PFSK-1 (cell line): ENCODE results near the gene GATA2.

Experiments used
- FOXP2 ChIP-seq: optimal IDR thresholded peaks from 2 replicates; pipeline ENCODE3; 2011; ENCODE audit warnings: borderline replicate concordance, control low read depth, inconsistent platforms; ENCODE audit not compliant: insufficient read depth; ENCODE audit errors: extremely low read length, extremely low read depth
- POLR2AphosphoS5 ChIP-seq: IDR thresholded peaks from 2 replicates; pipeline ENCODE4 v1.6.1; 2012; ENCODE audit warnings: low read depth, mild to moderate bottlenecking, control low read depth, low read length, moderate library complexity
- REST ChIP-seq, 2 experiments: IDR thresholded peaks; 2 replicates each; pipeline versions ENCODE4 v1.6.1 to v1.8.0; 2011 to 2012; ENCODE audit warnings: low read depth in 2 of 2, low read length in 2 of 2, control low read depth in 1 of 2, inconsistent platforms in 1 of 2, mild to moderate bottlenecking in 1 of 2, moderate library complexity in 1 of 2; ENCODE audit not compliant: insufficient read depth in 1 of 2
- SIN3A ChIP-seq: IDR thresholded peaks from 2 replicates; pipeline ENCODE4 v1.6.1; 2012; ENCODE audit warnings: mild to moderate bottlenecking, low read length, moderate library complexity, borderline replicate concordance; ENCODE audit not compliant: insufficient read depth
- TAF1 ChIP-seq: IDR thresholded peaks from 2 replicates; pipeline ENCODE4 v1.6.1; 2012; ENCODE audit warnings: low read length, control low read depth, borderline replicate concordance; ENCODE audit not compliant: insufficient read depth

GATA2 gene

DNA sequence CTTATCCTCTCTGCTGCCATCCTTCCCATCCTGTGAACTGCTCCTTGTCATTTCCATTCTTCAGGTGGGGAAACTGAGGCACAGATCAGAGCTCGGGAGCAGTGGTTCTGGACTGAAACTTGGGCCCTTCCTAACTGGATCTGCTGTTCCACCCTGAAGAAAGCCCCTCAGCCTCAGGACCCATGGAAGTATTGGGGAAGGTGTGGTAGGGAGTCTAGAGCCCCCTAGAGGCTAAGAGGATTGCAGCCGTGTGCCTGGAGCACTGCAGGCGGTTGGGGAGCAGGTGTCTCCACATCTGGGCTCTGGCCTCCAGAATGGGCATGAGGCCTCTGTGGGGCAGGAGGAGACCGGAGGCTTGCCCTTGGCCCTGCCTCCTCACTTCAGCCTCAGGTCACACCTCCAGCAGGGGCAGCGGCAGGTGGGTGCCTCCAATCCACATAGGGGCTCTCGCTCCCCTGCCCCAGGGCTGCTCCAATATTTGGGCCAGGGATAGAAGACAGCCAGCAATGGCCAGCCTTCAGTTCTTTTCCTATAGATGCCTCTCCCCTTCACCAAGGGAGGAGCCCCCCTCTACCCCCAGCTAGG is 54.4 kb downstream of the GATA2 start:
- TF ChIP-seq REST (IDR thresholded peaks at IDR 0.05; ENCODE audit: insufficient read depth in 1 of 2, low read depth in 2 of 2, low read length in 2 of 2) (no peak), SIN3A (no peak), POLR2AphosphoS5 (no peak), FOXP2 (no peak), TAF1 (no peak)

DNA sequence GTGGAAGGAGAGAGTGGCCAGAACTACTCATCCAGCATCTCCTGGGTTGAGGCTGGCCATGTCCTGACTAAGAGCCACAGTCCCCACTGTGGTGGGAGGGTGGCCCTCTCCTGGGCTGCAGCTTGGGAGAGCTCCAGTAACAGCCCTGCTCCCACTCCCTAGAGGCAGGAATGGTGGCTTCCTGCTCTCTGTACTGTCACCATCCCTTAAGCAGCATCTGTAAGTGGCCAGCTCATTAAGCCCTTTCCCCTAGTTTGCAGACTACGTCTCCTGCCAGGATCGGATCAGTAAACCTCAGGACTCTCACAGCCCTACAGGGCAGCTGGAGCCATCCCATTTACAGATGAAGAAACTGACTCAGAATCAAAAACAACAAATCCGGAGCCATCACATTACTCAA is 56.8 kb downstream of the GATA2 start:
- TF ChIP-seq TAF1, result no peak
- TF ChIP-seq SIN3A, result no peak
- TF ChIP-seq REST (IDR thresholded peaks at IDR 0.05; ENCODE audit: insufficient read depth in 1 of 2, low read depth in 2 of 2, low read length in 2 of 2), result no peak
- TF ChIP-seq FOXP2, result no peak
- TF ChIP-seq POLR2AphosphoS5, result no peak

- no peak for TF ChIP-seq POLR2AphosphoS5
These were observed 57.4 kb downstream of the GATA2 start for GRCh38 chr3:128435561-128435960.

DNA sequence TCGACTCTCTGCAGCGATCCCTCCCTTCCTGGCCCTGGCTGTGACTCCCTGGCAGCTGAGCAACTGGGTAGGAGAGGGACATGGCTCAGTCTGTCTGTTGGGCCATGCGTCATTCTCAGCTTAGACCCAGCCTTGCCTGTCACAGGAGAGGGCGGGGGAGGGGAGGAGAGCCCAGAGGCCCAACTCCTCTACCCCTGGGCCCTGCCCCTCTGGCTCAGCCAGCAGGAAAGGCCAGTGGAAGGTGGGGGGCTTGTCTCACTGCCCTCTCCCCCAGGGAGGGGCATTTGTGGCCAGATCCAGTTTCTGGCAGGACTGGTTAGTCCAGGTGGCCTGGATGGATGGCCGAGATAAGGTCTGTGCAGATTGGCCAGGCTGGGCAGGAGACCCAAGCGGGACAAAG is 57.9 kb downstream of the GATA2 start:
- TF ChIP-seq REST (IDR thresholded peaks at IDR 0.05; ENCODE audit: insufficient read depth in 1 of 2, low read depth in 2 of 2, low read length in 2 of 2) (no peak), SIN3A (no peak), FOXP2 (no peak), TAF1 (no peak), POLR2AphosphoS5 (no peak)

DNA sequence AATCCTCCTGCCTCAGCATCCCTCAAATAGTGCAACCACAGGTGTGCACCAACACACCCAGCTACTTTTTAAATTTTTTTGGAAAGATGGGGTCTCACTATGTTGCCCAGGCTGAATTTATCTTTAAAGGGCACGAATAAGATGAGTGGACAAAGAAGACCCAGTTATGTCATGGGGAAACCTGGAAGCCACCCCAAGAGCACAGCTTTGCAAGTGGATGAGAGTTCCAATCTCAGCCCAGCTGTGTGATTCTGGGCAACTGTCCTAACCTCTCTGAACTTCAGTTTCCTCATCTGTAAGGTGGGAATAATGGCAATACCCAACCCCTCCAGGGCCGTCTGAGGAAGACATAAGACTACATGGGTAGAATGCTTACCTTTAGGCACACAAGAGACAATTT is 58.5 kb downstream of the GATA2 start:
- TF ChIP-seq SIN3A, result no peak
- no peak for TF ChIP-seq TAF1
- no peak for TF ChIP-seq REST (IDR thresholded peaks at IDR 0.05; ENCODE audit: insufficient read depth in 1 of 2, low read depth in 2 of 2, low read length in 2 of 2)
- TF ChIP-seq POLR2AphosphoS5, result no peak
- no peak for TF ChIP-seq FOXP2
